PC-3 (cell line): ENCODE data around the gene POLR1C.

Experiments used
- CTCF ChIP-seq: fragments of 300-600 bp; sonication (generic); conservative IDR thresholded peaks from 2 replicates; pipeline ENCODE4 v1.5.1; 2017; ENCODE audit warnings: antibody characterized with exemption, low read depth, mild to moderate bottlenecking, low read length
- EZH2 ChIP-seq: fragments of 300-600 bp; sonication (generic); IDR thresholded peaks from one replicate; pipeline ENCODE4 v1.6.1; 2017; ENCODE audit warnings: antibody characterized with exemption, mild to moderate bottlenecking, low read length; ENCODE audit not compliant: unreplicated experiment

DNA sequence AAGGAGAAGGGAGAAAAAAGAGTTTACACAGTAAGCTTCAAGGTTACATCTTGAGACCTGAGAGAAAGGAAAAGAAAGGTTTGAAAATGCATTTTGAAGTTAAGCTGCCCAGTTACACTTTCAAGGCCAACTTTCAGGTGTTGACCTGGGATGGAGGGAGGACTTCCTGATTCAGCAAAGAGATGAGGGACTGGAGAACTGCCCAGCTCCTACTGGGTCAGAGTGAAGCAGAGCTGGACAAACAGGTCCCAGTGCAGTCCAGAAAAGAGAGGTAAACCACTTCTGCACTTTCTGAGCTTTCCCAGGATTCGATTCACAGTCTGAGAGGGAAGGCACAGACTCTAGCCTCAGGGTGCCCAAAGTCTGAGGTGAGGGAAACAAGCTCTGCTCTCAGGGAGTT lies 45.5 kb upstream of the POLR1C start:
- TF ChIP-seq EZH2 (no peak), CTCF (no peak)
